Measurements from ENCODE around the gene ZRANB3.

The ZRANB3 gene

GRCh38 chr2:135281379-135281778, 249.6 kb downstream of the ZRANB3 start:
- Mint-ChIP-seq H3K27me3 (ENCODE audit: low read depth) (no peaks in the 10 kb centered on the region), H3K4me1 (ENCODE audit: low read depth) (no peaks in the 10 kb centered on the region), H3K27ac (no peak overlapping the region), H3K4me3 (no peak overlapping the region), H3K36me3 (ENCODE audit: low read depth) (no peaks in the 10 kb centered on the region), H3K9me3 (no peaks in the 10 kb centered on the region)
- DNase-seq (ENCODE audit: low spot score), result no peak

DNA sequence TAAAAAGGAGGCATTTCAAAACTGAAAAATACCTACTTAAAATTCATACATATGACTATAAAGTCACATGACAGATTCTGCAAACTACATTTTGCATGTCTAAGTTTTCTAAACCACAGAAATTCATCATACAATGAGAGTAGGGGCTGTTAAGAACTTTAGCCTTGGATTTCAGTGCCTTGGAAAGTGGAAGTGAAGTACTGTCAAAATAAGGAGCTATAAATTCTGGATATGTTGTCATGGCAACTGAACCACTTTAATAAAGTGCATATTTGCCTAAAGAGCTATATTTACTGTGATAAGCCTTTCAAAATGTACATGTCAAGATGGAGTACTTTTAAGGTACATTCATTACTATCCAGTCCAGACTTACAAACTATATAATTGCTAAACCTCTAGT, 251.8 kb downstream of the ZRANB3 start:
- no peak overlapping the region for H3K27ac Mint-ChIP-seq
- H3K4me3 Mint-ChIP-seq, result no peak overlapping the region
- no peaks in the 10 kb centered on the region for H3K4me1 Mint-ChIP-seq (ENCODE audit: low read depth)
- H3K36me3 Mint-ChIP-seq (ENCODE audit: low read depth), result no peaks in the 10 kb centered on the region
- DNase-seq (ENCODE audit: low spot score), result no peak
- H3K9me3 Mint-ChIP-seq, result no peaks in the 10 kb centered on the region
- no peaks in the 10 kb centered on the region for H3K27me3 Mint-ChIP-seq (ENCODE audit: low read depth)

DNA sequence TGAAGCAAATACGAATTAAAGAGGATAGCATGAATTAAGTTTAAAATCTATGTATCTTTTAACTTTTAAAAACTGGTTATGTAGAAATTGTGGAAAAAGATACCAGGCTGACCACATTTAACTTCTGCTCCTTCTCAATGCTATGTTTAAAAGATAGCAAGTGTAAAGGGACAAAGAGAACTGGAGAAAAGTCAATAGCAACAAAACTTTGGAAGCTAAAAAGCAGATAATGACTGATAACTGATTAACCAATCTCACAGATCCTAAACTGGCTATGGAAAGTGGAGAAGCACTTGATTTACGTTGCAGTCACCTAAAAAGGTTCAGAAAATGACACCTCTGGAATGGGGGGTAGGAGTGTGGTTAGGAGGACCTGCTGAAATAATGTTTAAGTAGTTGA, 254.5 kb downstream of the ZRANB3 start:
- H3K9me3 Mint-ChIP-seq, result no peaks in the 10 kb centered on the region
- no peaks in the 10 kb centered on the region for H3K27me3 Mint-ChIP-seq (ENCODE audit: low read depth)
- no peak overlapping the region for H3K4me3 Mint-ChIP-seq

DNA sequence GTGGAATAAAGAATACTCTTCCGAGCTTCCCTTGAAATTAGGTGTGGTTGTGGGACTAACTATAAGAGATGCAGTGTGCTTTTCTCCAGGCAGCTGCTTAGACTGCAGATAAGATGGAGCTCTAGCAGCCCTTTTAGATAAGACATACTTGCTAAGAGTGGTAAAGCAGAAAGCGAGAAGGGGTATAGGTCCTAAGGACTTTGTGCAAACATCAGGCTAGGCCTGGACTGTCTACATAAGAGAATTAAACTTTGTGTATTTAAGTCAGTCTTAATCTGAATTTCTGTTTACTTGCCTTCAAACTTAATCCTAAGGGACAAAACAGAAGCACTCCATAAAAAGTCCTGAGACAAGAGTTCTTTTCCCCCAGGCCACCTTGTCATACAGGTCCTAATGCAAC, 260.0 kb downstream of the ZRANB3 start:
- DNase-seq (ENCODE audit: low spot score), result no peak
- H3K4me3 Mint-ChIP-seq, result no peak overlapping the region
- no peaks in the 10 kb centered on the region for H3K4me1 Mint-ChIP-seq (ENCODE audit: low read depth)
- peaks cover 2% of the 10 kb centered on the region for H3K36me3 Mint-ChIP-seq (ENCODE audit: low read depth)
- no peak overlapping the region for H3K27ac Mint-ChIP-seq
- H3K9me3 Mint-ChIP-seq, result no peaks in the 10 kb centered on the region
- no peaks in the 10 kb centered on the region for H3K27me3 Mint-ChIP-seq (ENCODE audit: low read depth)

More for the DNA sequence above, 254.5 kb downstream of the ZRANB3 start:
- Mint-ChIP-seq H3K4me1 (ENCODE audit: low read depth) (no peaks in the 10 kb centered on the region), H3K27ac (no peak overlapping the region), H3K36me3 (ENCODE audit: low read depth) (peaks cover 2% of the 10 kb centered on the region)
- no peak for DNase-seq (ENCODE audit: low spot score)

DNA sequence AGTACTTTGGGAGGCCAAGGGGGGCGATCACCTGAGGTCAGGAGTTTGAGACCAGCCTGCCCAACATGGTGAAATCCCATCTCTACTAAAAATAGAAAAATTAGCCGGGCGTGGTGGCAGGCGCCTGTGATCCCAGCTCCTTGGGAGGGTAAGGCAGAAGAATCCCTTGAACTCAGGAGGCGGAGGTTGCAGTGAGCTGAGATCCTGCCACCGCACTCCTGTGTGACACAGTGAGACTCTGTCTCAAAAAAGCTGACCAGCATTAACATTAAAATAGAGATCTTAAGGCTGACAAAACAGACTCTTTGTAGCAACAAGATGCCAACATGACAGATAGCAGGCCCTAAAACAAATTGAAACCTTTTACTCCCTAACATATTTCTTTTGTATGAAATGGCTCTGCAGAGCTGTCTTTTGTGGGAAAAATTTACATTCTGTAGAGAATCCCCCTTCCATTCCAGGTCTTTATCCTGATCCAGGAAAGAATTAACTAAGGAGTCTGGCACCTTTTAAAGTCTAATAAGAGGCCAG, 265.0 kb downstream of the ZRANB3 start:
- Mint-ChIP-seq H3K9me3 (no peaks in the 10 kb centered on the region), H3K27me3 (ENCODE audit: low read depth) (no peaks in the 10 kb centered on the region), H3K36me3 (ENCODE audit: low read depth) (no peaks in the 10 kb centered on the region), H3K4me3 (no peak overlapping the region), H3K27ac (no peak overlapping the region), H3K4me1 (ENCODE audit: low read depth) (no peaks in the 10 kb centered on the region)
- DNase-seq (ENCODE audit: low spot score), result no peak

DNA sequence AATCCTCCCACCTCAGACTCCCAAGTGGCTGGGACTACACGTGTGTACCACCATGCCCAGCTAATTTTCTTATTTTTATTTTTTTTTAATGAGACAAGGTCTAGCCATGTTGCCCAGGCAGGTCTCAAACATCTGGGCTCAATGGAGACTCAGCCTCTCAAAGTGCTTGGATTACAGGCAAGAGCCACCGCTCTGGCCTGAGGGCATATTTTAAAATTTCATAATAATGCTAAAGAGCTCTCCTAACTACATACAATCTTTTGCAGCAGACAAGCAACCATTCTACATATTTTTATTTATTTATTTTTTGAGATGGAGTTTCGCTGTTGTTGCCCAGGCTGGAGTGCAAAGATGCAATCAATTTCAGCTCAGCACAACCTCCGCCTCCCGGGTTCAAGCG, 271.9 kb downstream of the ZRANB3 start:
- Mint-ChIP-seq H3K36me3 (ENCODE audit: low read depth) (peaks cover 2% of the 10 kb centered on the region), H3K4me3 (no peak overlapping the region), H3K27me3 (ENCODE audit: low read depth) (no peaks in the 10 kb centered on the region), H3K4me1 (ENCODE audit: low read depth) (no peaks in the 10 kb centered on the region), H3K27ac (no peak overlapping the region), H3K9me3 (peaks cover 3% of the 10 kb centered on the region)
- DNase-seq (ENCODE audit: low spot score), result no peak

DNA sequence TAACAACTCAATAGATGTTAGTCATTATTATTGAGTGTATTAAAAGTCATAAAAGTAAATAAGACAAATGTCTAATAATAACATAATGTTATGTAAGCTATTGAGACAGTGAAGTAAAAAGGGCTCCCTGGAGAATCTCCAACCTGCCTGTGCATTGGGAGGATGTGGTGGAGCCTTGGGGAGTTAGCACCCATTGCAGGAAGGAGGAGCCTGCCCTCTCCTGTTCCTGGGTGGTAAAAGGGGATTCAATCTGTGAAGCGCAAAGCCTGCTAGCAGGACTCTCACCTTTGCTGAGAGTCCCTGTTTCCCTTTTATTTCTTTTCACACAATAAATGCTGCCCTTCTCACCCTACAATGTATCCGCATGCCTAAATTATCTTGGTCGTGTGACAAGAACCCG, 272.8 kb downstream of the ZRANB3 start:
- H3K4me1 Mint-ChIP-seq (ENCODE audit: low read depth), result no peaks in the 10 kb centered on the region
- peaks cover 2% of the 10 kb centered on the region for H3K36me3 Mint-ChIP-seq (ENCODE audit: low read depth)
- no peak overlapping the region for H3K27ac Mint-ChIP-seq
- H3K27me3 Mint-ChIP-seq (ENCODE audit: low read depth), result no peaks in the 10 kb centered on the region
- DNase-seq (ENCODE audit: low spot score), result no peak
- H3K4me3 Mint-ChIP-seq, result no peak overlapping the region
- H3K9me3 Mint-ChIP-seq, result peaks cover 3% of the 10 kb centered on the region

DNA sequence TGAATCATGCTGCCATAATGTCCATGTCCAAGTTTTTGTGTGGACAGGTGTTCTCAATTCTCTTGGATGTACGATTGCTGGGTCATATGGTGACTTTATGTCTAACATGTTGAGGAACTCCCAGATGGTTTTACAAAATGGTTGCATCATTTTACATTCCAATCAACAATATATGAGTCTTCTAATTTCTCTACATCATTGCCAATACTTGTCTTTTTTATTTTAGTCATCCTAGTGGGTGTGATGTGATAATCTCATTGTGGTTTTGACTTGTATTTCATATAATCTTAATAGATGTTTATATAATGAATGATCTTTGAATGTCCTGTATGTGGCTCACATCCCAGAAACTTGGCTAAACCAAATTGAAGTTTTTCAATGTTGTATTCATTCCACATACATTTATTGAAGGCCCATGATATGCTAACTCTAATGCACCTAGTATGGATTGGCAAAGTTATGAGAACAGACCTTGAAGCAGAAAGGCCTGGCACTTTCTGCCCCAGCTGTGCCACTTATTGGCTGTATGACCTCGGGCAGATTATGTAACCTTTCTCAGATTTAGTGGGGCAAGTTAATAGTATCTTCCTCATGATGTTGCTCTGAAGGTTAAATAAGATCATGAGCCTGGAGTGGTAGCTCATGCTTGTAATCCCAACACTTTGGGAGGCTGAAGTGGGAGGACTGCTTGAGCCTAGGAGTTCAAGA, 273.5 kb downstream of the ZRANB3 start:
- Mint-ChIP-seq H3K9me3 (peaks cover 3% of the 10 kb centered on the region), H3K4me1 (ENCODE audit: low read depth) (no peaks in the 10 kb centered on the region), H3K27me3 (ENCODE audit: low read depth) (no peaks in the 10 kb centered on the region), H3K4me3 (no peak overlapping the region), H3K27ac (no peak overlapping the region), H3K36me3 (ENCODE audit: low read depth) (peaks cover 2% of the 10 kb centered on the region)
- no peak for DNase-seq (ENCODE audit: low spot score)

- Mint-ChIP-seq H3K36me3 (ENCODE audit: low read depth) (peaks cover 2% of the 10 kb centered on the region), H3K4me3 (no peak overlapping the region), H3K27ac (no peak overlapping the region), H3K4me1 (ENCODE audit: low read depth) (no peaks in the 10 kb centered on the region), H3K9me3 (peaks cover 3% of the 10 kb centered on the region), H3K27me3 (ENCODE audit: low read depth) (no peaks in the 10 kb centered on the region)
- DNase-seq (ENCODE audit: low spot score), result no peak
These were observed 274.3 kb downstream of the ZRANB3 start for GRCh38 chr2:135256531-135257260.

DNA sequence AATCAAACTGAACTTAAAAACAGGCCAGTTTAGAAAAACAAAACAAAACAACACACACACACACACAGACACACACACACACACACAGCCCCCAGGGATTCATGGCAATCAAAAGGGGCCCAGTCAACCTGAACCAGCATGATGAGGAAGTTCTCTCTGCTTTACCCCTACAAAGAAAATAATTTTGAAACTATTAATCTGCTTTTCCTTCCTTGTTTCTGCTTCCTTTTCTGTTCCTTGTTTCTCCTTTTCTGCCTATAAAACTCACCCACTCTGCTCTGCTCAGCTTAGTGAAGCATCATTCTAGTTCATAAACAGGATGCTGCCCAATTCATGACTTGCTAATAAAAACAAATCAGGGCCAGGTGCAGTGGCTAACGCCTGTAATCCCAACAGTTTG, 275.8 kb downstream of the ZRANB3 start:
- no peak for DNase-seq (ENCODE audit: low spot score)
- Mint-ChIP-seq H3K27me3 (ENCODE audit: low read depth) (no peaks in the 10 kb centered on the region), H3K4me3 (no peak overlapping the region), H3K9me3 (peaks cover 11% of the 10 kb centered on the region), H3K27ac (no peak overlapping the region), H3K36me3 (ENCODE audit: low read depth) (peaks cover 2% of the 10 kb centered on the region), H3K4me1 (ENCODE audit: low read depth) (no peaks in the 10 kb centered on the region)

DNA sequence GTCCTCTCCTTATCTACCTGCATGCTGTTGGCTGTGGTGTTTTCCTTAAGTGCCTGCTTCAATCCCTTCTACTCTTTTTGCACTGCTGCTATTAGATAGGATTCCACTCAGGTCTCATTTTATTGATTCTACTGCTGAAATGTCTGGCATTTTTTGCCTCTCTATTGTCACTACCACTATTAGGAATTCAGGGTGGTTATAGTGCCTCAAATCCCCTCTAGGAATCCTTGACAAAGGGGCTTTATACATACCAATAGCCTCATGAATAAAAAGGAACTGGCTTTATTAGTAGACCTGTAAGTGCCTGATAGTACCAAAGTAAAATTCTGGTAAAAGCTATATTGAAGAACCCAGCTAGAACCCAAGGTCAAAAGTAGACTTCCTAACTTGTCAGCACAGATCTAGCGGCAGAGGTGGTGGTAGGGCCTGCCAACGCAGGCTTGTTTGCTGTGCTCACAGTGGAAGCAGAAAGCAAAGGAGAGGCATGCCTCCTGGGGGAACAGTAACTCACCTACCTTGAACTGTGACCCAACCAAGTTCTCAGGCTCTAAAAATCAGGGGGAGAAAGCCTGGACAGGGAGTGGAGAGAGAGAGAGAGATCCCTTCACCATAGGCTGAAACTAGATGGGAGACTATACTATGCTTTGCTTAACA, 278.1 kb downstream of the ZRANB3 start:
- DNase-seq (ENCODE audit: low spot score), result no peak
- no peaks in the 10 kb centered on the region for H3K27me3 Mint-ChIP-seq (ENCODE audit: low read depth)
- no peak overlapping the region for H3K4me3 Mint-ChIP-seq
- peaks cover 8% of the 10 kb centered on the region for H3K36me3 Mint-ChIP-seq (ENCODE audit: low read depth)
- H3K4me1 Mint-ChIP-seq (ENCODE audit: low read depth), result peaks cover 3% of the 10 kb centered on the region
- peaks cover 21% of the 10 kb centered on the region for H3K9me3 Mint-ChIP-seq
- no peak overlapping the region for H3K27ac Mint-ChIP-seq

- peaks cover 6% of the 10 kb centered on the region for H3K36me3 Mint-ChIP-seq (ENCODE audit: low read depth)
- H3K9me3 Mint-ChIP-seq, result peaks cover 18% of the 10 kb centered on the region
- no peak overlapping the region for H3K27ac Mint-ChIP-seq
- DNase-seq (ENCODE audit: low spot score), result no peak
- H3K4me1 Mint-ChIP-seq (ENCODE audit: low read depth), result peaks cover 14% of the 10 kb centered on the region
- H3K4me3 Mint-ChIP-seq, result no peak overlapping the region
- no peaks in the 10 kb centered on the region for H3K27me3 Mint-ChIP-seq (ENCODE audit: low read depth)
These were observed 282.4 kb downstream of the ZRANB3 start for GRCh38 chr2:135248611-135249010.

DNA sequence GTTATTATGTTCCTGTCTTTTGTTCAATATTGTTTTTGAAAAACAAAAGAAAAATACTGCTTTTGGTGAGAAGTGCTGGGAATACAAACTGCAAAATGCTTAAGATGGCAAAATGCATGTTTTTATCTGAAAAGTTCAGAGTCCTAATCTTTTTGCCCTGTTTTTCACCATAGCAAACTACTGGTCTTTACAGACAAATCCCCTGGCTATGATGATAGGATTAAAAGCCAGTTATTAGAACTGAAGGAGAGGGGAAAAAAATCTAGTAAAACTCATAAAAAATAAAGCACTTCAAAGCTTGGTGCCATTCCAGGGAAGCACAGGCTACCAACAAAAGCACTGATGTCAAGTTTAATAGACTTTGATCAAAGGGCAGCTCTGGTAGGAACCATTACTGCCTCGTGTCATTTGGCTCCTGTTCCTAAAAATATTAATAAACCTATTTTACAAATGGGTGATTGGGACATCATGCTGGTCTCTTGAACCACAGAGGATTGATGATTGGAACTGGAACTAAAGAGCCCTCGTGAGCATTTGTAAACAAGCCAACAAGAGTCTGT, 284.2 kb downstream of the ZRANB3 start:
- no peak overlapping the region for H3K4me3 Mint-ChIP-seq
- H3K36me3 Mint-ChIP-seq (ENCODE audit: low read depth), result peaks cover 6% of the 10 kb centered on the region
- DNase-seq (ENCODE audit: low spot score), result no peak
- peaks cover 19% of the 10 kb centered on the region for H3K4me1 Mint-ChIP-seq (ENCODE audit: low read depth)
- no peak overlapping the region for H3K27ac Mint-ChIP-seq
- H3K27me3 Mint-ChIP-seq (ENCODE audit: low read depth), result no peaks in the 10 kb centered on the region
- H3K9me3 Mint-ChIP-seq, result peaks cover 18% of the 10 kb centered on the region

GRCh38 chr2:135245071-135245470, 285.9 kb downstream of the ZRANB3 start:
- peak; percentile 42 for DNase-seq (ENCODE audit: low spot score)
- Mint-ChIP-seq H3K9me3 (peaks cover 9% of the 10 kb centered on the region), H3K4me1 (ENCODE audit: low read depth) (peaks cover 19% of the 10 kb centered on the region), H3K27ac (peak overlapping the region; percentile 55), H3K36me3 (ENCODE audit: low read depth) (peaks cover 5% of the 10 kb centered on the region), H3K4me3 (no peak overlapping the region), H3K27me3 (ENCODE audit: low read depth) (no peaks in the 10 kb centered on the region)

Measured in T-helper 2 cell treated with Interferon-gamma antibody and Interleukin-4, amounts not matched to agents 5 μg/mL and 100 μg/mL, for 36 hours (primary cell).